HG03103 (cell line): ENCODE results near the gene FAM169A.
"Not testable (repeated sequence)": the region's sequence is repeated elsewhere in the genome, so short reads cannot be mapped to it uniquely, and the experiment has no call there.

Source experiments
- ATAC-seq: cut with Tn5 transposase; IDR thresholded peaks from one replicate; pipeline ENCODE4 v1.9.1; 2021; ENCODE audit warnings: low read depth; ENCODE audit not compliant: unreplicated experiment

FAM169A gene

DNA sequence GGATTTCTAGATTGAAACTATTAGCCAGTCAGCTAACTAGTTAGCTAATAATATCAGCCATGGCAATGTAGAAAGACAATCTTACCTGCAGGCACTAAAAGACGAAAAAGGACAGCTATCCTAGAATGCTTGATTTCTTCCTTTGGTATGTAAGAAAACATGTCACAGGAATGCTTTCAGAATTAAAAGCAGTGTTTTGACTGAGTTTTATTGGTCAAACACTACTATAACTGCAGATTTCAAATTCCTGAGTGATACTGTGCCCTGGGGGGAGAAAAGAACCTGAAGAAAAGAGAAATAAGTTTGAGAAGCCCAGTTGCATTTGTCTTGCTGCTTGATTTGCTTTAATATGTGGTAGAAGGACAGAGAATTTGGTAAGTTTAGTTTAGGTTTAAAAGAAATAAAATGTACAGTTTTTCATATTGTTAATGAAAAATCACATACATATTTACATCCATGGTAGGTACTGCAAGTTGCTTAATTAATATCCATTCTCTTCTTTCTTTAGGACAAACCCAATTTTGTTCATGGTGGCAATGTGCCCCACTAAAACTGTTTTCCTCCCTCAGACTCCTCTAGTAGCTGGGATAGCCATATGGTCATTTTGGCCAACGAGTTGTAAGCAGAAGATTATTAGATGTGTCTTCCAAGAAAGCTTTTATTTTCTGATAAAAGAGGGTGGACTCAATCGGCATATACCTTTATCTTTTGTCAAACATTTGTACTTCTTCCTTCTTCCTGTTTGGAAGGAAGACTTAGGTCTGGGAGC, 4.3 kb upstream of the FAM169A start:
- ATAC-seq: no peak

DNA sequence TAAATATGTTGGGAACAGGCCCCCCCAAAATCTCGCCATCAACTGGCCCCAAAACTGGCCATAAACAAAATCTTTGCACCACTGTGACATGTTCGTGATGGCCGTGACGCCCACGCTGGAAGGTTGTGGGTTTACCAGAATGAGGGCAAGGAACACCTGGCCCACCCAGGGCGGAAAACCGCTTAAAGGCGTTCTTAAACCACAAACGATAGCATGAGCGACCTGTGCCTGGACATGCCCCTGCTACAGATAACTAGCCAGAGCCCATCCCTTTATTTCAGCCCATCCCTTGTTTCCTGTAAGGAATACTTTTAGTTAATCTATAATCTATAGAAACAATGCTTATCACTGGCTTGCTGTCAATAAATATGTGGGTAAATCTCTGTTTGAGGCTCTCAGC, 3.2 kb upstream of the FAM169A start:
- ATAC-seq: not testable (repeated sequence)

DNA sequence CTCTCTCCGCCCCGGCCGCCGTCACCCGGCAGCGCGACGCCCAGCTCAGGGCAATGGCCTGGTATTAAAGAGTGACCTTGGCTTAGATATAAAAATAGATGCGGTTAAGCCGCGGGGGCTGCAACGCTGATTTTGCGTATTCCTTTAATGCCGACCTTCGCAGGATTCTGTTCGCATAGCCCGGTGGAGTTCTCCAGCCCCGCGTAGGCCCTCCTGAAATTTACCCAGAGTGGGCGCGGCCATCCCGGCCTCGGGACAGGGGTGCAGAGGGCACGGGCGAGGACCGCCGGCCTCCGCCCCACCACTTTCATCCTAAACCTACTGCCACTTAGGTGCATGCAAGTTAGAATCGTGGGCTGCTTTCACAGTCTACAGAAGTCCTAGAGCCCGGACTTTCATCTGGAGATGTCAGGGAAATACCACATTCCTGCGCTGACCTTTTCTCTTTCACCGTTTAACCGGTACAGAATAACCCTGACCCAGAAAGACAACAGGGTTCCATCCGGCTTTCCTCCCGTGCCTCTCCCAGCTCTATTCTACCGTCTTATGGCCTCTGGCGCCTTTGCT, 492 bp upstream of the FAM169A start:
- no peak for ATAC-seq

DNA sequence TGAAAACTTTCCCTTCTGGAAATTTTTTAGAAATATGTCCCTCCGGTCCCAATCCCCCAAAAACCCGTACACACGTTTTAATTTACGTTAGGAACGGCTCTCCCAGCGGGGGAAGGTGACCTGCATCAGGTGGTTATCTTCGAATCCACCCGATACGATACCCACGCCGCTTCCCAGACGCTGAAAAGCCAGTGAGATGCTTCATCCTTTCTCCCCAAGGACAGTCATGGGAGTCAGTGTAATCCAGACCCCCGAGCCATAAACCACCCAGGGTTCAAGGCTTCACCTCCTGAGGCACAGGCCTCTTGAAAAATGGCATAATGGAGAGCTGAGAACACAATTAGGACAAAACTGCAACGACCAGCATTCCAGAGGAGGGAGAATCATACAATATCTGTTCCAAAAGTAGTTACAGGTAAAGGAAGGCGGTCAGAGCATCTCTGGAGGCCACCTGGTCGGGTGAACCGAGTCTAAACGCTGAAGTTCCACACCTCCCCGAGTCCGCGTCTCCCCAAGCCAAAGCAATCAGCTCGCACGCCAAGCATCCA, 857 bp downstream of the FAM169A start:
- ATAC-seq: no peak

DNA sequence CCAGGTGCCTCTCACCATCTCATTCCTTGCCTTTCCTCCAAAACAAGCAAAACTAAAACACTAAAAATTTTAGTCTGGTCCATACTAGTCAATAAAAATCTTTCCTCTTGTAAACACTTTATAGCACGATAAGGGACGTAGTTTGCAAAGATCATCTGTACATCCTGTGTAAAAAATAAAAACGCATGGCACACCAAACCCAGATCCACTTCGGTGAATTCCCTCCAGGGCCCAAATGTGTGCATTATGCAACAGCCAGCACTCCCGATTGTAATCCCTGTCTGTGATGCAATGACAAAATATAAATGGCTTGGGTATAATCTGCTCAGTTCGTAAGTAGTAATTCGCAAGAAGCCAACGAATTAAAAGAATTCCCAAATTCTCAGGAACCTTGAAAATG, 1.4 kb downstream of the FAM169A start:
- no peak for ATAC-seq

DNA sequence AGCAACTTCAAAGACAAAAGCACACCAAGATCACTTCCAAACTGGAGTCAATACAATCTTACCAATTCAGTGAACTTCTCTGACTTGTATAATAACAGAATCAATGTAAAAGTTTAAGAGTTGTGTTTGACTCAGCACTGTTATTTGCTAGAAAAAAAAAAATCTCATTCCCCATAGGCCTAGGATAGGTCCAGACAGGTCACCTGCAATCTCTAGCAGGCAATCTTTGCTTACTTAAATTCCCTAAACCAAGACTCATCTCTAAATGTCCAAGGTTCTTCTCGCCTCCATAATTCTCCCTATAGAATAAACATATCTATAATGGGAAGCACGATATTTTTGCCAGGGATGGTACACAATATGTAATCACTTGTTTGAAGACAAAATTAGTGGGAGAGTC, 2.5 kb downstream of the FAM169A start:
- no peak for ATAC-seq

DNA sequence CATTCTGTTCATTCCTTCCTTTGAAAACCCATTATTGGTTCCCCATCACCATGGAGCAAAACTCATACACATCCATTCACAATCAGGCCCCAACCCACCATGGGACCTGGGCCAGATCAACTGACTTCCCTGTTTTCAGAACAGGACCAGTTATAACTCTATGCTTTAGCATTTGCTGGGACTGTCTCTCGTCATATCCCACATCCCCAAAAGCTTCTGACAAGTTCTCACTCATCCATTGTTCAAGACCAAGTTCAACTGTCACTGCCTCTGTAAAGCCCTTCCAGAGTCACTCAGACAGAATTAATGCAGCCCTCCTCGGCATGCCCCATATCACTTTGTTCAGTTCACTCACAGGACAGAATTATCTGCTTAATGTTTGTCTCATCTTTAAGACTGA, 4.0 kb downstream of the FAM169A start:
- ATAC-seq: no peak

DNA sequence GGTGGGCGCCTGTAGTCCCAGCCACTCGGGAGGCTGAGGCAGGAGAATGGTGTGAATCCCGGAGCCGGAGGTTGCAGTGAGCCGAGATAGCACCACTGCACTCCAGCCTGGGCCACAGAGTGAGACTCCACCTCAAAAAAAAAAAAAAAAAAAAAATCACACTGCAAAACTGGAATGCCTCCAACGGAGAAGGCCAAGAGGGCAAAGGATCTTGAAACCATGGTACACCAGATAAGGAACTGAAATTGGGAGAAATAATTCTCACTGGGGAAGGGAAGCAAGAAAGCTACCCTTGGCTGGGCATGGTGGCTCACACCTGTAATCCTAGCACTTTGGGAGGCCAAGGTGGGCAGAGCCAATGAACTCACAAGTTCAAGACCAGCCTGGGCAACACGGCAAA, 9.2 kb downstream of the FAM169A start:
- ATAC-seq: not testable (repeated sequence)

DNA sequence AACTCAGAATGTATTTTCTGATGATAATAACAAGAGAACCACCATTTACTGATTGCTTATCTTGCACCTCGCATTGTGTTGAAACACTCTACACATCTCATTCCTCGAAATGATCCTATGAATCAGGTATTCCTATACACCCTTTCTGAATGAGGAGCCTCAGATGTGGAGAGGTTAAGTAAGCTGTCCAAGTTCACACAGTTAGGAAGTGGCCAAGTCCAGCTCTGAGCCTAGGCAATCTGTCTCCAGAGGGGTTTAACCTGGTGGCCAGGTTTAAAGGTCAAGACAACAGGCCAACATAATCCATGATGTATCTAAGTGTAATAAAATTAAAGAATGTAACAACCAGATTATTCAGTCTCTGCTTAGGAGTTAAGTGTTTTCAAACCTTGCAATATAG, 12.9 kb downstream of the FAM169A start:
- no peak for ATAC-seq

DNA sequence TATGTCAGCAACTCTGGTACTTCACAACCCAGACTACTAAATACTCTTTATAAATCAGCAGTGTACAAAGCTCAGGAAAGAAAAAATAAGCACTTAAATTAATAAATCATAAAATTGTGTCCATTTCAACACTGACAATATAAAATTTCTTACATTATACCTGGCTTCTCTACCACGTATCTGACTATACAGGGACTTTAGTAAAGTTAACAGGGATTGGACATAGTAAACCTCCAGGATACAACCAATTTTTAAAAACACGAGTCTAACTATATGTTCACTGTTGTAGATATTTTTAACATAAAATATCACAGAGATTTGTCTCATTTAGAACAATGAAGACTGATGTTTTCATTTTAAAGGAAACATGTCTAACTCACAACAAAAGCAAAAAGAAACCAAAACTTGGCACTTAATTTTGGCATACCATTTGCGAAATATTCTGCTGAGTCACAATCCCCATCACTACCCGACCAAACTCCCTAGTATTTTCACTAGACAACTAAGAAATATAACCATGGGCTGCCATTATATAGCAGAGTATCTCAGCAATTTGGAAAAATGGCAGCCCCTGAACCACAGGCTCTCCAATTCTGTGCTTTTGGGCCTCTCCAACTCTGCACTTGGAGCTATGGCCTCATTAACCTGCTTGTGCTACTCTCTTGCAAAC, 14.4 kb downstream of the FAM169A start:
- no peak for ATAC-seq

DNA sequence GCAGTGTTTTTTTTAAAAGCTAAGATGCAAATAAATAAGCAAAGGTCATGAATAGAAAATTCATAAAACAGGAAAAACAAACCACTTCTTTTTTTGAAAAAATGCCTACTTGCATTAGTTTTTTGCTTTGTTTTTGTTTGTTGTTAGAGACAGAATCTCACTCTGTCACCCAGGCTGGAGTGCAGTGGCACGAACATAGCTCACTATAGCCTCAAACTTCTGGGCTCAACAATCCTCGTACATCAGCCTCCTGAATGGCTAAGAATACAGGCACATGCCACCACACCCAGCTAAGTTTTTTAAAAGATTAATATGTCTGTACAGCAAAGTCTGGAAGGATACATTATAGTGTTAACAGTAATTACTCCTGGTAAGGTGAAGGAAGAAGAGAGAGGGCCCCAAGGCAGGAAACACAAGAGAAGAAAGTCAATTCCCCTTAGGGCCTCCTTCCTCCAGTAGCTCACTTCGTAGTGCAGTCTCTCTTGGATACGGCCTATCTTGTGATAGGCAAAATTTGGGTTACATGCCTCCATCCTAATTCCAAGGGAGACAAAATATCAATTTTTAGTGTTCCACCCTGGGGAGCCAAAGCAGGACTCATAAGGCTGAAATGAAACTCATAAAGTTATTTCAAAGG, 15.3 kb downstream of the FAM169A start:
- ATAC-seq: no peak

DNA sequence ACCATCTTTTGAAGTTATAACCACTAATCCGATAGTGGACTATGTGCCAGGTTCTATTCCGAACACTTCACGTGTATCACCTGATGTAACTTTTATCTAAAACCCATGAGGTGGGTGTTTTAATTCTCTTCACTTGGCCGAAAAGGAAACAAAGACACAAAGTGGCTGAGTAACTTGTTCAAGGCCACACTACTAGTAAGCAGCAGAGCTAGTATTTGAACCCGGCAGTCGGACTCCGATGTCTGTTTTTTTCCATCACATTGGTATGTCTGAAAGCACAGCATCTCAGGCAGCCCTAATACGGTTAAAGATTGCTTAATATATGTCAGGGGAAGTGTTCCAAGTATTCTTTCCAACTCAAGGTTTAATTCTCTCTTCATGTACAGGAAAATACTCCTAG, 16.2 kb downstream of the FAM169A start:
- no peak for ATAC-seq

DNA sequence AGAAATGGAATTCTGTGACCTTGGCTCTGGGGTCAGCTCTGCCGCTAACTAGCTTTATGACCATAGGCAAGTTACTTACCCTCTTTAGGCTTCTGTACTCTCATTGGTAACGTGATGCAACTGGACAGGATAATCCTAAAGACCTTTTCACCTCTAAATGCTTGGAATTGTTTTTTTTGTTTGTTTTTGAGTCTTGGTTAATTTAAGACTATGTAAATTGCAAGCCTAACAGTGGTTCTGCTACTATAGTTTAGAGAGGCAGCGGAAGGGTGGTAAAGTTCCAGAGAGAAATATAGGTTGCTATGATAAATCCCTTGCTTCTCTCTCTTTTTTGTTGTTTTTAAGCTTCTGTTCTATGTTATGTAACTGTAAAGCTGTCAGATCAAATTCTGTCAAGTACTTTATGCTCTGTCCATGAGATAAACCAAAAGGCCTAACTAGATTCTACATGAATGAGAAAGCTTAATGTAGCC, 17.6 kb downstream of the FAM169A start:
- no peak for ATAC-seq

DNA sequence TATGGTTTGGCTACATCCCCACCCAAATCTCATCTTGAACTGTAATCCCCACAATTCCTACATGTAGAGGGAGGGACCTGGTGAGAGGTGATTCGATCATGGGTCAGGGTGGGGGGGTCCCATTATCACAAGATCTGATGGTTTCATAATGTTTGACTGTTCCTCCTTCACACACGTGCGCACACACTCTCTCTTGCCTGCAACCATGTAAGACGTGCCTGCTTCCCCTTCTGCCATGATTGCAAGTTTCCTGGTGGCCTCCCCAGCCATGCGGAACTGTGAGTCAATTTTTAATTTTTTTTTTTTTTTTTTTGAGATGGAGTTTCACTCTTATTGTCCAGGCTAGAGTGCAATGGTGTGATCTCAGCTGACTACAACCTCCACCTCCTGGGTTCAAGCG, 27.0 kb downstream of the FAM169A start:
- ATAC-seq: no peak

DNA sequence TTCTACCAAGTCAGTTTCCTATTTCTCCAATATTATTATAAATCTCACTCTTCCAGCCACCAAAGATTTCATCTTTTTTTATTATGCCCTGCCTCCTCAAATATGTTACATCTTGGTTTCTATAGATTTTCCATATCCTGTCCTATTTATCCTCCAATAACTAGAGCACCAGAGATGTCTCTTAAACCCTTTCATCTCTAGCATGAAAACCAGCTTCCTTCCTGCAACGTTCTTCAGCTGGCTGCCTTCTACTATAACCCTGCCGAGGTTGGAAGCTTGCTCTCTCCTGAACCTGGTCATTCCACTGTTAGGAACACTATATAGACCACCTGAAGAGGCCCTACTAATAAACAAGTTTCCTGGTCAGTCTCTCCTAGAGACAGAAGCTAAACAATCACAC, 27.9 kb downstream of the FAM169A start:
- no peak for ATAC-seq

DNA sequence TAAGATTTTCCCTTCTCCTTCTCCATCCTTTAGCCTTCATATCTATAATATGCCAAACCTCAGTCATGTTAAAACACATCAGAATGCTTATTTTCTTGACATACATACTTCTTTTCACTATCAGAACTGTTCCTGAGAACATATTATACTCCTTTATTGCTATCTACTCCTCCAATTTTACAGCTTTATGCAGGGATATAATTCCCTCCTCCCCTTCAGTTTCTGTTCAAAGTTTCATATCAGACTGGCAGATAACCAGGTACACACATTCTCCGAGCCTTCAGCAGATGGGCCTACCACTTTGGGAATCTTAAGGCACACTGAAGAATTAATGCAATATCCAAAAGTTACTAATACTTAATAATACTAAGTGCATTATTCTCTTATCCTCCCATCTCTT, 29.1 kb downstream of the FAM169A start:
- no peak for ATAC-seq

DNA sequence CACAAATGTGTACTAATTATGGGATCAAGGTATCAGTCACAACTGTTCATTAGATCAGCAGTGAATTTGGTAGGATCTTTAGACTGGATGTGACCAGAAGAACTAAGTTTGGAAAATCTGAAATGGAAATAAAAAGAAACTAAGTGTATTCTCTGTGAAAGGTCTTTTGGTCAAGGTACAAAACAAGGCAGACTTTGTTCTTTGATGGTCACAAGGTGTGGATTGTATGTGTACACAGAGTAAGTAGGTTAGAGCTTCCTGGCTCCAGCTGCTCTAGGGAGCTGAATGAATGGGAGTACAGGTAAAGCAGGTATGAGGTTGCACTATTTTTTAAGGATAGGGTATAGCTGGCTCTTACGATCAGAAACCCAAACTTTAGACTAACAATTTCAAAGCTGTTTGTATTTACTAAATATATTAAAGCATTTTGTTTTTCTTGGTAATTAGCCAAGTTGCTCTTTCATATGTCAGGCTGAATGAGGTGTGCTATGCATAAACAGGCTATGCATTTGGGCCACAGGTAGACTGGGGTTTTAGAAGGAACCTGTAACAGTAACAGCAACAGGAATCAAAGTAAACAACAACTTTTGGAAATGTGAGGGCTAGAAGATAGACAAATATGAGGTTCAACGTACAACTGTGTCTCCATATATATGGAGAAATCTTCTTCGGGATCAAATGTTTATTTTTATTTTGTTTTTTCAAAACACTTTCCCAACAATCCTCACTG, 32.5 kb downstream of the FAM169A start:
- no peak for ATAC-seq

DNA sequence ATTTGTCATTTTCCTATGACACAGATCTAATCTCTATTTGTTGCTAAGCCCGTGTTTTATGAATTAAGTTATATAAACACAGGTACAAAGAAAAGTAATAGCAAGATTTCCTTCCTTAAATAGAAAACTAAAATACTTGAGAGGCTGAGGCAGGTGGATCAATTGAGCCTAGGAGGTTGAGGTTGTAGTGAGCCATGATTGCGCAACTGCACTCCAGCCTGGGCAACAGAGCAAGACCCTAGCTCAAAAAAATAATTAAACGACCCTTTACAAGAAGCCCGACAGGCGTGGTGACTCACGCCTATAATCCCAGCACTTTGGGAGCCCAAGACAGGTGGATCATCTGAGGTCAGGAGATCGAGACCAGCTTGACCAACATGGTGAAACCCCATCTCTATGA, 36.8 kb downstream of the FAM169A start:
- ATAC-seq: no peak

DNA sequence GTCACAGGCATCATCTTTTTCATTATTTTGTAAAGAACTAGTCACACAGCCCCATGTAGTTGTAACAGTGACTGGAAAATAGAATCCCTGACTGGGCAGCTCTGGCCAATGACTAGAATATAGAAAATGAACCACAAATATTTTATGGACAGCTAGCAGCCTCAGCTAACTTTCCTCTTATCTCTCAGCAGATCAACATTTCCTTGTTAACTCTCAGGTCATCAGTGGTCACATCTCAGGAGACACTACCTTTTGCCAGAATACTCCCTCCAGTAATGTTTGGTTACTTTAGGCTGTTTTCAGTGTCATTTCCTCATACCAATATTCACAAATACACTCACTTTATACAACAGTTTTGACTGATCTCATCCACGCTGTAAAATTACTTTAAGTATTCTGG, 43.9 kb downstream of the FAM169A start:
- ATAC-seq: no peak

DNA sequence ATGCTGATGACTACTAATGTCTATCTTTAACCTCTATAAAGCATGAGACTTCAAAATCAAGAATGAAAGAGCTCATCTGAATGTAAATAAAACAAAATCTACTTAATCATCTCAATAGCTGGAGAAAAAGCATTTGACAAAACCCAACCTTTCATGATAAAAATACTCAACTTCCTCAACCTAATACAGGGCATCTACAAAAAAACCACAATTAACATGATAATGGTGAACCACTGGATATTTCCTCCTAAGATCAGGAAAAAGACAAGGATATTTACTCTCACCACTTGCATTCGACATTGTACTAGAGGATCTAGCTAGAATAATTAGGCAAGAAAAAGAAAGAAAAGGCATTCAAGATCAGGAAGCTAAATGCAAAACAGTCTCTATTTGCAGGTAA, 49.3 kb downstream of the FAM169A start:
- no peak for ATAC-seq

DNA sequence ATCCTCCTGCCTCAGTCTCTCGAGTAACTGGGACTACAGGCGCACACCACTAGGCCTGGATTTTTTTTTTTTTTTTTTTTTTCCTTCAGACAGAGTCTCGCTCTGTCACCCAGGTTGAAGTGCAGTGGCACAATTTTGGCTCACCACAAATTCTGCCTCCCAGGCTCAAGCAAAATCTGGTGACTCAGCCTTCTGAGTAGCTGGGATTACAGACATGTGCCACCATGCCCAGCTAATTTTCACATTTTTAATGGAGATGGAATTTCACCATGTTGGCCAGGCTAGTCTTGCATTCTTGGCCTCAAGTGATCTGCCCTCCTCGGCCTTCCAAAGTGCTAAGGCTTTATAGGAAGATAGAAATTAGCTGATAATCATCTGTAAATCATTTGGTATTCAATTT, 55.3 kb downstream of the FAM169A start:
- ATAC-seq: no peak
